B cell (primary cell): Measurements from ENCODE around the gene PAK6. TPM values are rescaled to one million over a fixed set of nuclear protein-coding genes. Genes with fewer than 3 reads are reported as not detected.

Source experiments
- polyA plus RNA-seq: library from polyadenylated mRNA; depleted of rRNA; stranded (reverse); fragments of >200 nt; gene quantifications from 2 replicates; pipeline ENCODE4 v1.2.3, GENCODE V29; 2012
- total RNA-seq, 2 donors: library from RNA; stranded (reverse); fragments of 120-200 nt in 1 of 2; gene quantifications; 1 replicate in 1 of 2; 2 replicates in 1 of 2; pipeline versions ENCODE4 v1.2.3 to v1.2.4, GENCODE V29; 2013 to 2022

PAK6 gene
- total and polyA plus RNA-seq, 2 donors (not counting 1 experiment from before 2014, with no cell fraction given), result 0.45 to 1.2 TPM

Other genes with a start within 250 kb of the PAK6 start
- 112 and 120 TPM in 2 replicates for gene SRP14, start 199.9 kb upstream of the PAK6 start, total RNA-seq
- gene SRP14, start 199.9 kb upstream of the PAK6 start, polyA plus RNA-seq, result 131 and 197 TPM in 2 replicates
- gene BMF, start 130.2 kb upstream of the PAK6 start, total RNA-seq, result 343 and 344 TPM in 2 replicates
- 43.2 and 95.9 TPM in 2 replicates for gene BMF, start 130.2 kb upstream of the PAK6 start, polyA plus RNA-seq
- gene BUB1B, start 78.0 kb upstream of the PAK6 start, total RNA-seq, result 2.9 and 4.4 TPM in 2 replicates
- gene BUB1B, start 78.0 kb upstream of the PAK6 start, polyA plus RNA-seq, result 0.70 and 0.78 TPM in 2 replicates
- gene ANKRD63, start 44.0 kb downstream of the PAK6 start, total RNA-seq, result 0.25 and 0.44 TPM in 2 replicates
- not detected in 2 replicates for gene ANKRD63, start 44.0 kb downstream of the PAK6 start, polyA plus RNA-seq
- gene PLCB2, start 68.9 kb downstream of the PAK6 start, total RNA-seq, result 155 and 166 TPM in 2 replicates
- gene PLCB2, start 68.9 kb downstream of the PAK6 start, polyA plus RNA-seq, result 312 and 336 TPM in 2 replicates
- 5.3 and 7.0 TPM in 2 replicates for gene INAFM2, start 84.6 kb downstream of the PAK6 start, total RNA-seq
- 1.8 and 3.0 TPM in 2 replicates for gene INAFM2, start 84.6 kb downstream of the PAK6 start, polyA plus RNA-seq
- 1.6 and 2.8 TPM in 2 replicates for gene CCDC9B, start 101.9 kb downstream of the PAK6 start, total RNA-seq
- 1.1 and 2.4 TPM in 2 replicates for gene CCDC9B, start 101.9 kb downstream of the PAK6 start, polyA plus RNA-seq
- not detected in 2 replicates for gene PHGR1, start 112.0 kb downstream of the PAK6 start, total RNA-seq
- gene PHGR1, start 112.0 kb downstream of the PAK6 start, polyA plus RNA-seq, result not detected in 2 replicates
- gene DISP2, start 119.2 kb downstream of the PAK6 start, total RNA-seq, result 0.15 and 0.71 TPM in 2 replicates
- gene DISP2, start 119.2 kb downstream of the PAK6 start, polyA plus RNA-seq, result 0.13 and 0.43 TPM in 2 replicates
- gene KNSTRN, start 143.7 kb downstream of the PAK6 start, total RNA-seq, result 12.6 and 14.0 TPM in 2 replicates
- 4.0 and 4.3 TPM in 2 replicates for gene KNSTRN, start 143.7 kb downstream of the PAK6 start, polyA plus RNA-seq
- gene IVD, start 166.7 kb downstream of the PAK6 start, total RNA-seq, result 106 and 114 TPM in 2 replicates
- gene IVD, start 166.7 kb downstream of the PAK6 start, polyA plus RNA-seq, result 30.4 and 41.7 TPM in 2 replicates
- gene BAHD1, start 201.9 kb downstream of the PAK6 start, total RNA-seq, result 34.7 and 34.8 TPM in 2 replicates
- gene BAHD1, start 201.9 kb downstream of the PAK6 start, polyA plus RNA-seq, result 12.2 and 15.0 TPM in 2 replicates
- gene CHST14, start 231.9 kb downstream of the PAK6 start, total RNA-seq, result 14.7 and 16.7 TPM in 2 replicates
- gene CHST14, start 231.9 kb downstream of the PAK6 start, polyA plus RNA-seq, result 3.9 and 5.7 TPM in 2 replicates